ENCODE measurements around the gene TTC38. TPM values are rescaled to one million over a fixed set of nuclear protein-coding genes. Genes with fewer than 3 reads are reported as not detected.

TTC38 gene
- total RNA-seq, 4 donors from 2014 or later = 49.8 to 116 (median 76.8) TPM

GRCh38 chr22:46226577-46226976, 41.2 kb upstream of the TTC38 start:
- DNase-seq (ENCODE audit: low spot score) (no peak), ATAC-seq (ENCODE audit: low FRiP score) (no peak)
- TF ChIP-seq CTCF (IDR thresholded peaks at IDR 0.05) = no peak

- DNase-seq (ENCODE audit: low spot score) = no peak
These were observed 38.1 kb upstream of the TTC38 start for GRCh38 chr22:46229701-46230100.

GRCh38 chr22:46230262-46230901, 37.4 kb upstream of the TTC38 start:
- TF ChIP-seq CTCF (IDR thresholded peaks at IDR 0.05) = no peak
- no peak for ATAC-seq (ENCODE audit: low FRiP score)
- no peak for DNase-seq (ENCODE audit: low spot score)

More at GRCh38 chr22:46229701-46230100, 38.1 kb upstream of the TTC38 start:
- TF ChIP-seq CTCF (IDR thresholded peaks at IDR 0.05) = no peak
- ATAC-seq (ENCODE audit: low FRiP score) = no peak

DNA sequence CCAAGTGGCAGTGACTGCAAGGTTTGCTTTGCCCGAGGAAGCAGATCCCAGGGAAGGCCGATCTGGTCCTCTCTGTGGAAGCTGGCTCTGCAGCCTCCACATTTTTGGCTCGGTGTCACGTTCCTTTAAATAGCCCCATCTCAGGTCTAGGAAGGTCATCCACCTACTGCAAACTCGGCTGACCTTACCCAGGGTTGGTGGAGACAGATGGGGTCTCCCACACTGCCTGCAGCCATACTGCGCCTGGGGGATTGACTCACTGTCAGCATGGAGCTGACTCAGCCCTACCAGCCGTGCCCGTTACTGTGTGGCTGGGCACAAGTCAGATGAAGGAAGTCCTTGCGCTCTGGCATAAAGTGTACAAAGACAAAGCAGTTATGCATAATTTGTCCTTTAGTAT, 34.6 kb upstream of the TTC38 start:
- no peak for TF ChIP-seq CTCF (IDR thresholded peaks at IDR 0.05)
- ATAC-seq (ENCODE audit: low FRiP score) = no peak

DNA sequence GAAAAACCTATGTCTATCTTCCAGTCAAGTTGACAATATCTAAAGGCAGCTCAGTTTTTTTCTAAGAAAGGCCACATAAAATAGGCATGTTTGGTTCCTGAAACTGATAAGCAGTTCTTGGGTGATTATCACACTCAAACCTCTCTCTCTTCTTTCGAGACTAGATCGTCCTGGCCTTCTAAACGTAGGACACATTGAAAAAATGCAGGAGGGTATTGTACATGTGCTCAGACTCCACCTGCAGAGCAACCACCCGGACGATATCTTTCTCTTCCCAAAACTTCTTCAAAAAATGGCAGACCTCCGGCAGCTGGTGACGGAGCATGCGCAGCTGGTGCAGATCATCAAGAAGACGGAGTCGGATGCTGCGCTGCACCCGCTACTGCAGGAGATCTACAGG, 32.8 kb upstream of the TTC38 start:
- ATAC-seq (ENCODE audit: low FRiP score) (no peak), DNase-seq (ENCODE audit: low spot score) (no peak)
- TF ChIP-seq CTCF (IDR thresholded peaks at IDR 0.05) = no peak

More for the DNA sequence above, 34.6 kb upstream of the TTC38 start:
- DNase-seq (ENCODE audit: low spot score) = no peak

GRCh38 chr22:46237453-46238124, 30.2 kb upstream of the TTC38 start:
- no peak for ATAC-seq (ENCODE audit: low FRiP score)
- no peak for DNase-seq (ENCODE audit: low spot score)
- TF ChIP-seq CTCF (IDR thresholded peaks at IDR 0.05) = no peak

DNA sequence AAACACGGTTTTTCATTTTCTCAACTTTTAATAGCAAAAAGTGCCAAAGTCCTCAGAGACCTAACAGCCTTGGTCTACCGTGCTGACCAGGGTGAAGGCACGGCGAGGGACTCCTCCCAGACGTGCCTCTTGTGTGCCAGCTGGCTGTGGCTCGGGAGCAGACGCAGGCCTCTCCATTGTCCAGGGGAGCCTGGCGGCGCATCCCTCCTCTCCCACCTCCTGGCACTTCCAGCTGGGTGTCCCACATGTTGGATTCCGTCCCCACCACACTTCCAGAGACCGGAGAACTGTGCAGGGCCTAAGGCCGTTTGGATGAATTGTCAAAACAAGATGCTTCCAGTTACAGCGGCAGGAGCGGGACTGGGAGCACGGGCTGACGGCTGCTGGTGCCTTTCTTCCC, 29.3 kb upstream of the TTC38 start:
- no peak for ATAC-seq (ENCODE audit: low FRiP score)
- DNase-seq (ENCODE audit: low spot score) = no peak
- TF ChIP-seq CTCF (IDR thresholded peaks at IDR 0.05) = no peak
